Parathyroid adenoma (tissue), 2 donors: Measurements from ENCODE around the gene DAAM2.

ENCODE experiments used
- H2AFZ ChIP-seq: fragments of 300-600 bp; sonication (generic); one replicate; pipeline ENCODE4 v1.7.0; 2017; ENCODE audit warnings: antibody characterized with exemption, mild to moderate bottlenecking
- H3K27ac ChIP-seq: fragments of 300-600 bp; sonication (generic); one replicate; pipeline ENCODE4 v1.7.0; 2017
- H3K27me3 ChIP-seq: fragments of 300-600 bp; sonication (generic); one replicate; pipeline ENCODE4 v1.7.0; 2017; ENCODE audit warnings: low read length; ENCODE audit not compliant: control insufficient read depth, insufficient read depth
- H3K36me3 ChIP-seq: fragments of 300-600 bp; sonication (generic); one replicate; pipeline ENCODE4 v1.7.0; 2017; ENCODE audit warnings: low read length; ENCODE audit not compliant: control insufficient read depth, insufficient read depth
- H3K4me1 ChIP-seq: fragments of 300-600 bp; sonication (generic); one replicate; pipeline ENCODE4 v1.7.0; 2017; ENCODE audit warnings: control low read depth
- H3K4me2 ChIP-seq: fragments of 300-600 bp; sonication (generic); one replicate; pipeline ENCODE4 v1.7.0; 2017; ENCODE audit warnings: low read length
- H3K4me3 ChIP-seq: fragments of 300-600 bp; sonication (generic); one replicate; pipeline ENCODE4 v1.7.0; 2017; ENCODE audit warnings: low read depth, low read length
- H3K79me2 ChIP-seq: fragments of 300-600 bp; sonication (generic); one replicate; pipeline ENCODE4 v1.7.0; 2017; ENCODE audit warnings: control low read depth
- H3K9ac ChIP-seq: fragments of 300-600 bp; sonication (generic); one replicate; pipeline ENCODE4 v1.7.0; 2017; ENCODE audit warnings: mild to moderate bottlenecking
- H3K9me3 ChIP-seq: fragments of 300-600 bp; sonication (generic); one replicate; pipeline ENCODE4 v1.7.0; 2017; ENCODE audit warnings: low read length; ENCODE audit not compliant: control insufficient read depth
- CTCF ChIP-seq: fragments of 300-600 bp; sonication (generic); IDR thresholded peaks from one replicate; pipeline ENCODE4 v1.7.0; 2017; ENCODE audit warnings: antibody characterized with exemption, mild to moderate bottlenecking
- donor health status: primary hyperparathyroidism.

Gene DAAM2

DNA sequence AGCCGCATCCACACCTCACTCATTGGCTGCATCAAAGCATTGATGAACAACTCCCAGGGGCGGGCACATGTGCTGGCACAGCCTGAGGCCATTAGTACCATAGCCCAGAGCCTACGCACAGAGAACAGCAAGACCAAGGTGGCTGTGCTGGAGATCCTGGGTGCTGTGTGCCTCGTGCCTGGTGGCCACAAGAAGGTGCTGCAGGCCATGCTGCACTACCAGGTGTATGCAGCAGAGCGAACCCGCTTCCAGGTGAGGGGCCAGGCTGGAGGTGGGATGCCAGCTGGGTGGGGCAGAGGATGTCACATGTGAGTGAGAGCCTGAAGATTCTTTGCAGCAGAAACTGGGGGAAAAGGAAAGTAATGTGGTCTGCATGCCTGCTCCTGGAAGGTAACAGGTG, 75.4 kb downstream of the DAAM2 start:
- H2AFZ ChIP-seq: no peak overlapping the region
- no peaks in the 10 kb centered on the region for H3K36me3 ChIP-seq
- H3K79me2 ChIP-seq: no peaks in the 10 kb centered on the region
- no peak overlapping the region for H3K4me2 ChIP-seq
- TF ChIP-seq CTCF: no peak
- no peaks in the 10 kb centered on the region for H3K4me1 ChIP-seq
- H3K4me3 ChIP-seq: no peak overlapping the region
- no peak overlapping the region for H3K27ac ChIP-seq
- no peaks in the 10 kb centered on the region for H3K9me3 ChIP-seq
- no peaks in the 10 kb centered on the region for H3K27me3 ChIP-seq
- H3K9ac ChIP-seq: no peak overlapping the region

- H3K9me3 ChIP-seq: no peaks in the 10 kb centered on the region
- no peaks in the 10 kb centered on the region for H3K4me1 ChIP-seq
- no peak overlapping the region for H3K4me3 ChIP-seq
- no peak overlapping the region for H3K4me2 ChIP-seq
- H3K27ac ChIP-seq: no peak overlapping the region
- no peaks in the 10 kb centered on the region for H3K36me3 ChIP-seq
- TF ChIP-seq CTCF: no peak
- H3K79me2 ChIP-seq: no peaks in the 10 kb centered on the region
- no peak overlapping the region for H3K9ac ChIP-seq
- no peak overlapping the region for H2AFZ ChIP-seq
- no peaks in the 10 kb centered on the region for H3K27me3 ChIP-seq
Measured at GRCh38 chr6:39870950-39871349, 78.8 kb downstream of the DAAM2 start.

GRCh38 chr6:39873439-39873838, 81.3 kb downstream of the DAAM2 start:
- no peaks in the 10 kb centered on the region for H3K4me1 ChIP-seq
- no peaks in the 10 kb centered on the region for H3K9me3 ChIP-seq
- H2AFZ ChIP-seq: no peak overlapping the region
- H3K27me3 ChIP-seq: no peaks in the 10 kb centered on the region
- H3K4me2 ChIP-seq: no peak overlapping the region
- no peak overlapping the region for H3K4me3 ChIP-seq
- no peaks in the 10 kb centered on the region for H3K79me2 ChIP-seq
- no peak overlapping the region for H3K9ac ChIP-seq
- H3K36me3 ChIP-seq: no peaks in the 10 kb centered on the region
- TF ChIP-seq CTCF: no peak
- no peak overlapping the region for H3K27ac ChIP-seq

DNA sequence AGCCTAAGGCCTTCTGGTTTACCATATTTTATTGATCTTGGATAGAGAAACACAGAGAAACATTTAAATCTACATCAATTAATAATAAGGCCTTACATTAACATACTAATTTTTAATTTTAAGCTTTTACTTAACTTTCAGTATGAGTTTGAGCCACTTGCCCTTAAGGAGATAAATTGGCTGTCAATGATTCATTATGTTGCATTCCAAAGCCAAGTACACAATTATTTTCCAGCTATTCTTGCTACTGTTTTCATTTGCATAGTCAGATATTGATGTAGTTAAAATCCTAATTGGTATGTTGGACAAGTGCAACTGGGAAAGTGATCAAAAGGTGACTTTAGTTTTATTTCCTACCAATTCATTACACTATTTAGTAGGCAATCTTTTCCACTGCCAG, 83.9 kb downstream of the DAAM2 start:
- Histone ChIP-seq H3K79me2 (no peaks in the 10 kb centered on the region), H2AFZ (no peak overlapping the region), H3K36me3 (no peaks in the 10 kb centered on the region), H3K4me1 (no peaks in the 10 kb centered on the region), H3K27ac (no peak overlapping the region), H3K9me3 (no peaks in the 10 kb centered on the region), H3K4me2 (no peak overlapping the region), H3K9ac (no peak overlapping the region), H3K4me3 (no peak overlapping the region), H3K27me3 (no peaks in the 10 kb centered on the region)
- no peak for TF ChIP-seq CTCF

- Histone ChIP-seq H3K4me3 (no peak overlapping the region), H3K79me2 (no peaks in the 10 kb centered on the region), H3K36me3 (no peaks in the 10 kb centered on the region), H3K4me2 (no peak overlapping the region), H3K9me3 (no peaks in the 10 kb centered on the region), H3K4me1 (no peaks in the 10 kb centered on the region), H2AFZ (no peak overlapping the region), H3K27me3 (no peaks in the 10 kb centered on the region), H3K27ac (no peak overlapping the region), H3K9ac (no peak overlapping the region)
- TF ChIP-seq CTCF: no peak
Measured at GRCh38 chr6:39876826-39877225, 84.7 kb downstream of the DAAM2 start.
